Stimulated activated CD4-positive, alpha-beta T cell treated with anti-CD3 and anti-CD28 coated beads, Interleukin-15, amount 100 ng/mL, for 1 hour (primary cell): ENCODE results near the gene FRS3.

ENCODE experiments used
- DNase-seq, 2 donors: peaks; one replicate each; pipeline ENCODE4 v3.0.0-alpha.2; 2020; ENCODE audit warnings: low read depth in 1 of 2, low spot score in 1 of 2

FRS3 gene

GRCh38 chr6:41728954-41729353 lies 50.7 kb downstream of the FRS3 start:
- no peak for DNase-seq

- DNase-seq: no peak
Observed at GRCh38 chr6:41728073-41728936, 51.4 kb downstream of the FRS3 start.

- DNase-seq: no peak
Observed at GRCh38 chr6:41727705-41728072, 52.0 kb downstream of the FRS3 start.

- DNase-seq: no peak
Observed at GRCh38 chr6:41726876-41727275, 52.8 kb downstream of the FRS3 start.

- no peak for DNase-seq
Observed at GRCh38 chr6:41724586-41725501, 54.9 kb downstream of the FRS3 start.

GRCh38 chr6:41724228-41724580 lies 55.5 kb downstream of the FRS3 start:
- no peak for DNase-seq

GRCh38 chr6:41723530-41724227 lies 56.0 kb downstream of the FRS3 start:
- DNase-seq: no peak

GRCh38 chr6:41722969-41723529 lies 56.7 kb downstream of the FRS3 start:
- DNase-seq: no peak

- DNase-seq: no peak
Observed at GRCh38 chr6:41721414-41721813, 58.3 kb downstream of the FRS3 start.

- DNase-seq: no peak
Observed at GRCh38 chr6:41720783-41721182, 58.9 kb downstream of the FRS3 start.

GRCh38 chr6:41720262-41720620 lies 59.5 kb downstream of the FRS3 start:
- DNase-seq: no peak
